GM21717 (cell line): Measurements from ENCODE around the gene METRNL.

Source experiments
- ATAC-seq: cut with Tn5 transposase; IDR thresholded peaks from one replicate; pipeline ENCODE4 v1.9.1; 2021; ENCODE audit warnings: mild to moderate bottlenecking, moderate library complexity; ENCODE audit not compliant: unreplicated experiment

Gene METRNL

DNA sequence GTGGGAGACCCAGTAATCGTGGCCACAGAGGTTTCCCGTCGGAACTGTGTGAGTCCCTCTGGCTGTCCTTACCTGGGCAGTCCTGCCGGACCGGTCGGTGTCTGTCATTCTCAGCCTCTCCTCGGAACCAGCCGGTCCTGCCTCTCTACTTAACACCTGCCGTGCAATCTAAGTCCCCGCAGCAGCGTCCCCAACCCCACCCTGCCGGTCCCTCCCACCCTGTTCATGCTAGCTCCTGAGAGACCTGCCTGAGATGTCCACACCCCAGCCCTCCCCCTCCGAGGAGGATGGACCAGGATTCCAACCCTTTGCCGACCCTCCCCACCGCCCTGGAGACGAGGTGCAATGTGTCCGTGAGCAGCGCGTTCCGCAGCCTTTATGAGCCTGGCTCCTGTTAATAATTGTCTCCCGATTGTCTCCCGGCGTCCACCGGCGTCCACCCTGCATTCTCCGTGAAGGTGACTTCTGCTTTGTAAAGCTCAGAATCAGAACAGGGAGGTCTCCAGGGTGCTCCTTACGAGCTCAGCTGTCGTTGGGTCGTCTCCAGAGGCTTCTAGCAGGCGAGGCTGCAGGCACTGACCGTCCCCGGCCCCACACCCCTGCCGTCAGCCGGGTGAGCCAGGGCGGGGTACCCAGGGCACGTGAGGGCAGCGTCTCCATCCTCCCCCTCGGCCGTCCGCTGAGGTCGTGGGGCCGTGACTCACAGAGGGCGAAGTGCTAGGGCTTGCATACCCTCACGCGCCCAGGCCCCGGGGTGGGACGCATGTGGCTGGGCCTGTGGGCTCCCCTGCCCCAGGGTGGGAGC, 10.1 kb downstream of the METRNL start:
- no peak for ATAC-seq

DNA sequence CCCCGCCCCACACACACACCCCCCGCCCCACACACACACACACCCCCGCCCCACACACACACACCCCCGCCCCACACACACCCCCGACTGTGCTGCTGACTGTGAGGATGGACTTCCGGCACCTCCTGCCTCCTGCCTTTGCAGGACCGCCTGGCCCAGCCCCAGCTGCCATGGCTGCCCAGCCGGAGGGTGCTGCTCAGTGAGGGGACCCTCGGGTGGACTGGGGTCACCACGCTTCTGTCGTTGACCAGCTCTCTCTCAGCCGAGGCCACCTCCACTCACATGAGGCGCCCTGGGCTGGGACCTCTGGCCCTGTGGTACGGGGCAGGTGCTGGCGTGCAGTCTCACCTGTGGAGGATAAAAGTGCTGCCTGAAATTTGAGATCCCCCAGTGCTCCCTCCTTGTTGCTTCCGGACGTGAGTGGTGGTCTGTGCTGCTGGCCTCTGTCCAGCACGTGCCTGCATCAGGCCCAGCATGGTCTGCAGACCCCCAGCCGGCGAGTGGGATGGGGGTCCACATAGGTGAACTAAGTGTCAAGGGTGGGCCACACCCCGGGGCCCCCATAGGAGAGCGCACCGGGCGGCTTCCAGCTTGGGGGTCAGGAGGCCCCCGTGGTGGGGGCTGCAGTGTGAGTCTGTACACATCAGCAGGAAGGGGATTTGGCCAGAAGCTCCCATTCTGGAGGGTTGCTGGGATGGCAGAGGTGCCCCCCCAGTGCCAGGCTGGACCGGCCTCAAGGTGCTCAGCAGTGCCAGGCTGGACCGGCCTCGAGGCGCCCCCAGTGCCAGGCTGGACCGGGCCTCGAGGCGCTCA, 11.2 kb downstream of the METRNL start:
- no peak for ATAC-seq

DNA sequence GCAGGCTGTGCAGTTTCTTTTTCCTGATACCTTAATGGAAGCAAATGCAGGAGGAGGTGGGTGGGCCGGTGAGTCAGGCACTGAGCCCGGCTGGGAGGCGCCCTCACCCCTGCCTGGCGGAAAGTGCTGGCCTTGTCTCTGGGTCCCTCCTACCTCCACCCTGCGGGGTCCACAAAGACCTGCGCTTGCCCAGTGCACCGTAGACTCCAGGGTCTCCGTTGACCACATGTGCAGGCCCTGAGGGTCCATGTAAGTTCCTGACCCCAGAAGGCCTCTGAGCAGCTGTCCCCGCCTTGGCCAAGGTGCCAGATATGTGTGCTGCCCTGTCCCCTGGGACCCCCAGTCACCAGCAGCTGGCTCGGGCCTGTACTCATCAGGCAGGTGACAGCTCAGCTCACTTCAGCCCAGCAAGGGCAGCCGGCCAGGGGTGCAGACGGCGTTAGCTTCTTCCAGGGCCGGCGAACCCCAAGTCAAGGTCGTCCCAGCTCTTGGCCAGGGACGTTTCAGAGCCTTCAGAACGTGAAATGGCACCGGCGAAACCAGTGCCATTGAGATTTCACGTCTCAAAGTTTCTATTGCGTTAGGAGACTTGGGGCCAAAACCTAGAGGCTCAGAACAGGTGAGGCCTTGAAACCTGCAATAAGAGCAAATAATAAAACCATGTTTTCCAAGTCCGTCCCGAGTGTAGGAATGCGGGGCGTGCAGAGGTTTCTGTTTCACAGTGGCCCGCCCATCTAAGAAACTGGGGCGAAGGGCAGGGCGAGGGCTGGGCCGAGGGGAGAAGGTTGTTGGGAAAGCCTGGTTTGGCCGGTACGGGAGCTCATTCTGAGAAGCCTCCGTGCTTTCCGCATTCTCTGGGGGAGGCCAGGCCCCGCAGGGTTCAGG, 12.1 kb downstream of the METRNL start:
- ATAC-seq, result no peak

DNA sequence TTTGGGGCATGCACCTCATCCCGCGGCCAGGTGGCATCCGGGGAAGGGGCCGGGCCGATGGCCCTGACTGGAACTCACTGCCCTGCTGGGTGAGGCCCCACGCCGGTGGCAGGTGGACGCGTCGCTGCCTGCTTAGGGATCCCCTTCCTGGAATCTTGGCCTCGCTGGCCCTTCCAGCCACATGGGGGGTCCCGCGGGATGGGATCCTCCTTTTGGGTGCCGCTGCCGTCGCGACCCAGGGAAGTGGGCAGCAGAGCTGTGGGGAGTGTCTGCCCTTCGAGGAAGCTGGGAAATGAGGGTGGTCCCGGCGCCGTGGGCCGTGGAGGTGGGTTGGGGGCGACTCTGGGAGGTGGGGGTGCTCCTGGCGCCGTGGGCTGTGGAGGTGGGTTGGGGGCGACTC, 12.8 kb downstream of the METRNL start:
- no peak for ATAC-seq

DNA sequence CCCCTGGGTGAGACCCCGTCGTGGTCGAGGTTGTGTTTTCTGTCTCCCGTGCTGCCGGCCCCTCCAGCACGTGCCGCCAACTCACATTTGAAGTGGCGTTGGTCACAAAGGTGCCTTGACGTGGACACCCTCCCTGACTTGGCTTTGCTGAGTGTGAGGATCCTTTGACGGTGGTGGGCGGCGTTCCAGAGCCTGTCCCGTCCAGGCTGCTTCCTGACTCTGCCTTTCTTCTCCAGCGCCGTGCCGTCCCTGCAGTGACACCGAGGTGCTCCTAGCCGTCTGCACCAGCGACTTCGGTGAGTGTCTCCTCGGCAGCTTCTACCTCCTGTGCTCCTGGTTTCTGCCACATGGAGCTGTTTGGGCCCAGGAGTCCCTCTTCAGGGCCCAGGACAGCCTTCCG, 13.5 kb downstream of the METRNL start:
- no peak for ATAC-seq

DNA sequence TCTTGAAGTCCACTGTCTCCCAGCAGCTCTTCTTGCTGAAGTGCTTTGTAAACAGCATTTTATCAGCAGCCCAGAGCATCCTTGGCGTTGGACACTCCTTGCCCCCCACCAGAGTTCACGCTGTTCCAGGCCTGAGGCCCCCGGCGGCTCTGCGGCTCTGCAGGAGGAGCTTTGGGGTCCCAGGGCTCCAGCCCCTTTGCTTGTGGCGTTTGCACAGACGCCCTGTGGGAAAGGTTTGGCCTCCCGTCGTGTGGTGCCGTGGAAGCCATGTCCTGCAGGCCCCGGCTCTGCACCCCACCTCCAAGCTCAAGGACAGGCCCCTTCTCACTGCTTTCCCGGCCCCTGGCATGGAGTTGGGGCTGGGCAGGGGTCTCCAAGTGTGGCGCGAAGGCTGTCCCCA, 14.1 kb downstream of the METRNL start:
- no peak for ATAC-seq

DNA sequence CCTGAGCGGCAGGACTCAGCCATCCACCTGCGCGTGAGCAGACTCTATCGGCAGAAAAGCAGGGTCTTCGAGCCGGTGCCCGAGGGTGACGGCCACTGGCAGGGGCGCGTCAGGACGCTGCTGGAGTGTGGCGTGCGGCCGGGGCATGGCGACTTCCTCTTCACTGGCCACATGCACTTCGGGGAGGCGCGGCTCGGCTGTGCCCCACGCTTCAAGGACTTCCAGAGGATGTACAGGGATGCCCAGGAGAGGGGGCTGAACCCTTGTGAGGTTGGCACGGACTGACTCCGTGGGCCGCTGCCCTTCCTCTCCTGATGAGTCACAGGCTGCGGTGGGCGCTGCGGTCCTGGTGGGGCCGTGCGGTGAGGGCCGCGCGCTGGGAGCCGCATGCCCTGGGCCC, 14.9 kb downstream of the METRNL start:
- no peak for ATAC-seq

DNA sequence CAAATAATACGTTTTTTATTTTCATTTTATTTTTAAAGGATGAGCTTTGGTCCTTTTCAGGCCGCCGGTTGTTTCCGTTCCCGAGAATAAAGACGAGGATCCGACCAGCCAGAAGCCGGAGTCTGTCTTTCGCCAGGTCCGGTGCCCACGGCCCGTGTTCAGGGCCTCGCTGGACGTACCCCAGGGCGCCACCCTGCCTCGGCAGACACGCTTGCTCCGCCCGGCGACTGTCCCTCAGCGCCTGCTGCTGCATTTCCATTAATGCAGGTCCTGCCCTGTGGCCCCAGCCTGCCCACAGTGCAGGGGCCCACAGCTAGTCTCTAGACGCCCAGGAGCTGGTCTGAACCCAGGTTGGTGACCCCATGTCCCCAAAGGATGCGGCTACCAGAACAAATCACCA, 15.6 kb downstream of the METRNL start:
- no peak for ATAC-seq

DNA sequence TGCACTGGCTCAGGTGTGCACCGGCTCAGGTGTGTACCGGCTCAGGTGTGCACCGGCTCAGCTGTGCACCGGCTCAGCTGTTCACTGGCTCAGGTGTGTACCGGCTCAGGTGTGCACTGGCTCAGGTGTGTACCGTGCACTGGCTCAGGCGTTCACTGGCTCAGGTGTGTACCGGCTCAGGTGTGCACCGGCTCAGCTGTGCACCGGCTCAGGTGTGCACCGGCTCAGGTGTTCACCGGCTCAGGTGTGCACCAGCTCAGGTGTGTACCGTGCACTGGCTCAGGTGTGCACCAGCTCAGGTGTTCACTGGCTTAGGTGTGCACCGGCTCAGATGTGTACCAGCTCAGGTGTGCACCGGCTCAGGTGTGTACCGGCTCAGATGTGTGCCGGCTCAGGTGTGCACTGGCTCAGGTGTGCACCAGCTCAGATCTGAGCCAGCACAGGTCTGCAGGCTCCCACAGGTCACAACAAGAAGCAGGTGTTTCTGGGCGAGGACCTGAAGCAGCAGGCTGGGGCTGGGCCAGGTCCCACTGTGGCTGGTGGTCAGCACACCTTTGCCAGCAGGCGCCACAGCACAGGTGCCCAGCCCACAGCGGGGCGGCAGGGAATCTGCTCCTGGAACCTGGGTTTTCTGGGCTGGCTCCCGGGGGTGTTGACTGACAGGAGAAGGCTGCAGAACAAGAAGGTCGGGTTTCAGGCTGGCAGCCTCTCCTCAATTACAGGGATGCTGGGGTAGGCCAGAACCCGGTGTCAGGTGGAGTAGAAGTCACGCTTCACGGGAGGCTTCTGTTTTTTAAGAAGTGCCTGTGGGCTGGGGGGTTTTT, 17.2 kb downstream of the METRNL start:
- no peak for ATAC-seq

DNA sequence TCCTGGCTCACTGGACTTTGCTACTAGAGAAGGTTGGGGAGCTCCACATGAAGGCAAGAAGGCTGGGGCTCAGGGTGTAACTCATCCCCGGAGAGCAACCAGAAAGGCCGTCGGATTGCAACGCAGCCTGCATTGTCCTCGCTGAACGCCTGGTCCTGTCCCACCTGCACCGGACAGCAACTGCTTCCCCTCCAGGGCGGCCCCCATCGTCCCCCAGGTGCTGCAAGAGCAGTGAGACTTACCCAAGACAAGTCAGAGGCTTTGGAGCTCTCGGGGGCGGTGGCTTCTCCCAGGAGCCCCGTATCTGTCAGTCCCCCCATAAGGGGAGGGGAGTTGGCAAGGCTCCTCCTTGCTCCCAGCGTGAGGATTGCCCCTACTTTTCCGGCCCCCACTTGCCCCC, 18.4 kb downstream of the METRNL start:
- no peak for ATAC-seq

DNA sequence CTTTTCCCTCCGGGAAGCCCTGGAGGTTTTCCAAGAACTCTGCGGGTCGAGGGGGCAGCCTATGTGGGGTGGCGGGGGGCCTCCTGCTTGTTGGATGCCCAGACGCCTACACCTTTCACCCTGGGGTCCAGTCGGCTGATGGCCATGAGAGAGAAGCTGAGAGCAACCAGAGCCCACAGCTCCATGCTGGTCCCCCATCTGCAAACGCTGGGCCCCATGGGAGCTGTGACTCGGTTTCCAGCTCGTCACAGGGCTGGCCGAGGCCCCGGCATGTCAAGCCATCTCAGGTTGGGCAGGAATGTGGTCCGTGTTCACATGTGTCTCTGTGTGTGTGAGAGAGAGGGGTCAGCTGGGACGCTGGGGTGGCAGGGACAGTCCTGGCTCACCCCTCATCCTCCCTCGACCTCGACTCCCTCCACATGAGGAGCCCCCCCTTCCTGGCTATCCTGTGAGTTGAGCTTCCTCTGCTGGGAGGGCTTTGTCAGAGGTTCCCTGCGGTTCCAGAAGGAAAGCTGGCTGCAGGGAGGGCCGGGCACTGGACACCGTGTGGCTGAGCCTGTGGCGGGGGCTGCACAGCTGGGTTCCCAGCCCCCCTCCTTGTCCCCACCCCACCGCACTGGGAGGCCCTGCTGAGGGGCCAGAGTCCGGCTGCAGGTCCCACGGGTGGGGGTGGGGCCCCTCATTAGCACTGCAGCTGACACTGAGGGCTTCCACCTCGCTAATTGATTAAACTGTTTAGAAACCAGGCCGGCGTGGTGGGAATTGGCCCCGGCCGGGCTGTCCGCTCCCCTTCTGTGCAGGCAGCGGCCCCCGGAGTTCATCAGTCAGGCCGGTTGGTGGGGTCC, 19.1 kb downstream of the METRNL start:
- ATAC-seq, result no peak

DNA sequence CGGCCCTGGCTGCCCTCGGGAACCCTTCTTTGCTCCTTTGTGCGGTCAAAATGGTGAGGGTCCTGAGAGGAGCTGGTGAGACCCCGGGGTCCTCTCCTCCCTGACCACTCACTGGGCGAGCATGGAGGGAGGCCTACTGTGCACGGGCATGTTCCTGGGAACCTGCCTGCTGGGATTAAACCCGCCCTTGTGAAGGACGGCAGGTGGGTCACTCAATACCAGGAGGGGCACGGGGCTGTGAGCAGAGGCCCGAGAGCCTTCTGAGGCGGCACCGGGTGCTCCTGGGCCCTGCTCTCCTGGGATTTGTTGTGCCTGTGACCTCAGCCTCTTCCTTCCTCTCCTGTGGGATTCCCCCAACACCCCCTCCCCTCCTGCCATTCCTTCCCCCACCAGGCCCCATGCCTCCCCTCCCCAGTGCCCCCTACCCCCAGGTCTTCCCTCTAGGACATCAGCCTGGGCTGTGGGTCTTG, 19.7 kb downstream of the METRNL start:
- ATAC-seq, result no peak

DNA sequence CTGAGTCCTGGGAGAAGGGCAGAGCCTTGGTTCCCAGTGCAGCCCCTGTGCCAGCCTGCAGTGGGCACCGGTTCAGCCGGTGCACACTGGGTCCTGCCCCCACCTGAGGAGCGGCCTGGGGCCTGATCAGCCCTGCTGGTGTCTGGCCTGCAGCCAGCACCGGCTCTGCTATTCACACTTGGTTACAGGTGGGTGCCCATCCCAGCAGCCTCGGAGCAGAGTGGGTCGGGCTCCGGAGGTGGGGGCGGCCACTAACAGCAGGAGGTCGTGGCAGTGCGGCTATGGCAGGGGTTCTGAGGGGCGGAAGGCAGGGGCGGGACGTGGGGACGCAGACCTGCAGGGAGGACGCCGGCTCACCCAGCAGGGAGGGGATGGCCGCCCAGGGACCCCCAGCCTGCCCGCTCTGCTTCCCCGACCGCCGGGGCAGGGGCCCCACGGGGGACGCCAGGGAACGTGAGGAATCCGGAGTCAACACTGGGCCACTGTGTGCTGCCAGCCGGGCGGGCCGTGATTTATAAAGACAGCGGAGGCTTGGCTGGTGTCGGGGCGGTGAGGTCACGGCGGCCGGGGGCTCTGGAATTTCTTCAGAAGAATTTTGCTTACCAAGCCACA, 20.3 kb downstream of the METRNL start:
- no peak for ATAC-seq

DNA sequence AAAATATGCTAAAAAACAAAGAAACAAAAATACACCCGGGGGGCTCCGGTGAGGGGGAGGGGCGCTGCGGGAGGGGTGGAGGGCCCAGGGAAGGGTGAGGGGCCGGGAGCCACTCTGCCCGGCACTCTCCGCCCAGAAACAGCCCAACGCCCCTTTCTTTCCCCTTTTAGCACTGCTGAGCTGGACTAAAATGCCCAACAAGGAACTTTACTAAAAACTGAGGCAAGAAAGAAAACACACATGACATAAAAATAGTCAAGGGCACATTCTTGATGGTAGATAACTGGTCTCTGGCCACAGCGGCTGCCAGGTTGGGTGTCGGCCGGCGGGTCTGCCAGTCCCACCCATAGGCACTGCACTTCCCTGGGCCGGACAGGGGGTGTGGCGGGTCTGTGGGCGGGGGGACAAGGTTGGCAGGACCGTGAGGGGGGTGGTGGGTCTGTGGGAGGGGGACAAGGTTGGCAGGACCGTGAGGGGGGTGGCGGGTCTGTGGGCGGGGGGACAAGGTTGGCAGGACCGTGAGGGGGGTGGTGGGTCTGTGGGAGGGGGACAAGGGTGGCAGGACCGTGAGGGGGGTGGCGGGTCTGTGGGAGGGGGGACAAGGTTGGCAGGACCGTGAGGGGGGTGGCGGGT, 20.9 kb downstream of the METRNL start:
- no peak for ATAC-seq

DNA sequence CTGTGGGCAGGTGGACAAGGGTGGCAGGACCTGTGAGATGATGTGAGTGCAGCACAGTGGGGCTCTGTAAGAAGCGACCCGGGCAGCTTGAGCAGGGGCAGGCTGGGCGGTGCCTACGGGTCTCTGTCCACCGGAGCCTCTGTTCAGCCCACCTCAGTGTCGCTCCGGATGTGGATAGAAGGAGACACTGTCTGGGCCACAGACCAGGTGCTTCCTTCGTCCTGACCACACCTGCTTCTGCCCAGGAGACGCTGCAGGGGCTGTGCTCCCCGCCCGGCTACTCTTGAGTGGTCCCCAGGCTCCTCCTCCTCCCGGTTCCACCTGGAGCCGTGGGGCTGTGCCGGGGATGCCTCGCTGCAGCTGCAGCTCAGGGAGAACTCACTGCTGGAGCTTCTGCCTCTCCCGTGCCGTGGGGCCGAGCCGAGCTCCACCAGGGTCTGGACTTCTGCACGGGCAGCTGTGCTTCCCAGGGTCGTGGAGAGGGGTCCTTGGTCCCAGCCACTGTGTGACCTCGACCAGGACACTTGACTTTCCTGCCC, 21.5 kb downstream of the METRNL start:
- no peak for ATAC-seq

DNA sequence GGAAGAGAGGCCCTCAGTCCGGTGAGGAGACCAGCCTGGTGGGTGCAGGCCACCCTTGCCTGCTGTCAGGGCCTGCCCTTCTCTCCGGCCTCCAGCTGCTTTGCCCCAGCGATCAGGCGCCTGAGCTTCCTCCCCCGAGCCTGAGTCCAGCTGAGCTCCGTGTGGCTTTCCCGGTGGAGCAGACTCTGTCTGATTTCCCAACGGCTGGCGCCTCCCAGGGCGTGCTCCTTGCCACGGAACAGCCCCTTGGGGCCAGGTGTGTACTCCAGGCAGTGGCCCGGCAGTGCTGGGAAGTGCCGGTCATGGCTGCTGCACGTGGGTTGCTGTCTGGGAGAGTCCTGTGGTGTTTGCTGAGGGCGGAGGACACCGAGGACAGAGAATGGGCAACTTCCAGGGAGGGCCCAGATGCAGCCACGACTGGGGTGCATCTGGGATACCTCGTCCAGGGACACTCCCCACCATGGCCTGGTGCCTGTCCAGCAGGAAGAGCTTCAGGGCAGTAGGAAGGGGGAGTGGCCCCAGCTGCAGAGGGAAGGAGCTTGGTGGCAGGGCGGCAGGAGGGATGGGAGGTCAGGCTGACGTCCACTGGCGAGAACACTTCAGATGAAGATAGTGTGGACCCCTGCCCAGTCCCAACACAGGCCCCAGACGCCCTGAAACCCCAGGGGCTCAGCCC, 22.5 kb downstream of the METRNL start:
- ATAC-seq, result no peak

DNA sequence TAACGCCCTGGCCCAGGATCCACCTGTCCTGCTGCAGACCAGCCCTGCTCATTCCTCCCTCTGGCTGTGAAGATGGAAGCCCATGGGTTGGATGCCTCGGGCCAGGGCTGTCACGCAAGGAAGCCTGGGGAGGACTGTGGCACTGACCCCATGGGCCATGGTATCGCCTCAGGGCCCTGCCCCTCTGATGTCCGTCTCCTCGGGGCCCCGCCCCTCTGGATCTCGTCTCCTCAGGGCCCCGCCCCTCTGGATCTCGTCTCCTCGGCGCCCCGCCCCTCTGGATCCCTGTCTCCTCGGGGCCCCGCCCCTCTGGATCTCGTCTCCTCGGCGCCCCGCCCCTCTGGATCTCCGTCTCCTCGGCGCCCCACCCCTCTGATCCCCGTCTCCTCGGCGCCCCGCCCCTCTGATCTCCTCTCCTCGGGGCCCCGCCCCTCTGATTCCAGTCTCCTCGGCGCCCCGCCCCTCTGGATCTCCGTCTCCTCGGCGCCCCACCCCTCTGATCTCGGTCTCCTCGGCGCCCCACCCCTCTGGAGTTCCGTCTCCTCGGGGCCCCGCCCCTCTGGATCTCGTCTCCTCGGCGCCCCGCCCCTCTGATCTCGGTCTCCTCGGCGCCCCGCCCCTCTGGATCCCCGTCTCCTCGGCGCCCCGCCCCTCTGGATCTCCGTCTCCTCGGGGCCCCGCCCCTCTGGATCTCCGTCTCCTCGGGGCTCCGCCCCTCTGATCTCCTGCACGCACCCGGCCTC, 24.0 kb downstream of the METRNL start:
- ATAC-seq, result no peak
